Aorta (tissue), 5 donors: ENCODE results near the gene TMEM238L. TPM values are rescaled to one million over a fixed set of nuclear protein-coding genes. Genes with fewer than 3 reads are reported as not detected.

Experiments
- ATAC-seq: fragments of 200-7000 bp; cut with Tn5 transposase; one replicate; pipeline ENCODE4 v1.9.1; 2022; ENCODE audit warnings: moderate library complexity; ENCODE audit not compliant: low FRiP score
- DNase-seq, 2 donors: peaks; one replicate each; pipeline ENCODE4 v3.0.0-alpha.2; 2020
- H3K27ac ChIP-seq, 2 donors: one replicate each; pipeline ENCODE4 v1.5.1; 2013; ENCODE audit warnings: low read length in 2 of 2, mild to moderate bottlenecking in 2 of 2, moderate library complexity in 2 of 2, control low read depth in 1 of 2, inconsistent platforms in 1 of 2, low read depth in 1 of 2
- H3K27me3 ChIP-seq, 2 donors: one replicate each; pipeline ENCODE4 v1.6.1; 2013; ENCODE audit warnings: control low read depth in 1 of 2, low read length in 1 of 2, mild to moderate bottlenecking in 1 of 2, moderate library complexity in 1 of 2; ENCODE audit not compliant: insufficient read depth in 2 of 2, control insufficient read depth in 1 of 2
- H3K36me3 ChIP-seq, 2 donors: one replicate each; pipeline ENCODE4 v1.6.1; 2013; ENCODE audit warnings: control low read depth in 1 of 2, low read length in 1 of 2, mild to moderate bottlenecking in 1 of 2; ENCODE audit not compliant: insufficient read depth in 2 of 2, control insufficient read depth in 1 of 2
- H3K4me1 ChIP-seq, 2 donors: one replicate each; pipeline ENCODE4 v1.6.1; 2013; ENCODE audit warnings: low read length in 2 of 2, control low read depth in 1 of 2, mild to moderate bottlenecking in 1 of 2, moderate library complexity in 1 of 2; ENCODE audit not compliant: insufficient read depth in 2 of 2, control insufficient read depth in 1 of 2
- H3K4me3 ChIP-seq, 2 donors: one replicate each; pipeline ENCODE4 v1.5.1; 2013; ENCODE audit warnings: low read length in 2 of 2, control low read depth in 1 of 2, mild to moderate bottlenecking in 1 of 2
- H3K9me3 ChIP-seq: one replicate; pipeline ENCODE4 v1.6.1; 2013; ENCODE audit warnings: mild to moderate bottlenecking, low read length; ENCODE audit not compliant: control insufficient read depth
- WGBS, 2 donors: extraction: QIAGEN DNeasy Blood & Tissue Kit; methylation state at CpG; one replicate each; pipeline ENCODE4 v1.1.7; 2013; 5-methylcytosine and 5-hydroxymethylcytosine counted together
- intact Hi-C, 2 donors: fragments of 100-400 bp; cut with DNase I; formaldehyde crosslinking; loops; one replicate each; pipeline versions ENCODE4 v1.14.2 to v1.15.0; 2022
- polyA plus RNA-seq, 2 donors: library from polyadenylated mRNA; stranded (reverse); fragments of 200-250 nt; gene quantifications; one replicate each; pipeline ENCODE4 v1.2.3, GENCODE V29; 2013
- total RNA-seq, 2 donors: library from RNA; stranded (reverse); fragmentation: NEBNext Ultra II Directional; extraction: Animal tissue kit (Norgen Biotek cat#: 25700); gene quantifications; one replicate each; pipeline ENCODE4 v1.2.1, GENCODE V29; 2021
- donor health status: healthy with polysubstance abuse.
- donor health status: Bipolar disorder and iron deficiency.
- donor health status: DM: no; HTN: no; CAD: no.
- donor health status: DM: no; HTN: no; CAD: no.
- donor health status: DM: yes; HTN: yes; CAD: no.

The TMEM238L gene
- total and polyA plus RNA-seq, 4 donors: 13.6 TPM; not detected in 3

- ATAC-seq (no peak), DNase-seq (no peak)
- Histone ChIP-seq H3K27ac (no peak overlapping the region), H3K9me3 (no peaks in the 10 kb centered on the region), H3K4me3 (no peak overlapping the region), H3K27me3 (no peaks in the 10 kb centered on the region), H3K36me3 (no peaks in the 10 kb centered on the region), H3K4me1 (no peaks in the 10 kb centered on the region)
- intact Hi-C loops: no loop called here
- WGBS, 2 donors: 92% methylated on average over 5 of the region's 5 CpGs
These were observed 16.4 kb downstream of the TMEM238L start for GRCh38 chr17:10787306-10788045.

GRCh38 chr17:10785295-10785694, 18.6 kb downstream of the TMEM238L start:
- intact Hi-C loops: no loop called here

GRCh38 chr17:10779609-10780008, 24.3 kb downstream of the TMEM238L start:
- no peaks in the 10 kb centered on the region for H3K4me1 ChIP-seq
- H3K27ac ChIP-seq: no peak overlapping the region
- WGBS, 2 donors: 75 to 79% methylated on average over 2 of the region's 2 CpGs
- H3K4me3 ChIP-seq: no peak overlapping the region
- peaks cover 1% of the 10 kb centered on the region for H3K9me3 ChIP-seq
- DNase-seq: no peak
- no peaks in the 10 kb centered on the region for H3K36me3 ChIP-seq
- no peaks in the 10 kb centered on the region for H3K27me3 ChIP-seq
- ATAC-seq: no peak
- intact Hi-C loops: no loop called here

More at GRCh38 chr17:10785295-10785694, 18.6 kb downstream of the TMEM238L start:
- Histone ChIP-seq H3K27me3 (no peaks in the 10 kb centered on the region), H3K4me3 (no peak overlapping the region), H3K36me3 (no peaks in the 10 kb centered on the region), H3K27ac (no peak overlapping the region), H3K9me3 (no peaks in the 10 kb centered on the region), H3K4me1 (no peaks in the 10 kb centered on the region)
- DNase-seq (no peak), ATAC-seq (no peak)
- WGBS, 2 donors: 90 to 97% methylated on average over 2 of the region's 2 CpGs

GRCh38 chr17:10777890-10778289, 26.0 kb downstream of the TMEM238L start:
- 83 to 84% methylated on average over 6 of the region's 6 CpGs for WGBS, 2 donors
- DNase-seq: no peak
- Histone ChIP-seq H3K27ac (no peak overlapping the region), H3K4me1 (no peaks in the 10 kb centered on the region), H3K36me3 (no peaks in the 10 kb centered on the region), H3K9me3 (peaks cover 1% of the 10 kb centered on the region), H3K27me3 (no peaks in the 10 kb centered on the region), H3K4me3 (no peak overlapping the region)
- intact Hi-C loops: no loop called here
- no peak for ATAC-seq

- 84 to 85% methylated on average over 11 of the region's 11 CpGs for WGBS, 2 donors
- Histone ChIP-seq H3K27ac (no peak overlapping the region), H3K36me3 (no peaks in the 10 kb centered on the region), H3K9me3 (peaks cover 3% of the 10 kb centered on the region), H3K27me3 (no peaks in the 10 kb centered on the region), H3K4me1 (no peaks in the 10 kb centered on the region), H3K4me3 (no peak overlapping the region)
- intact Hi-C loops: no loop called here
- DNase-seq (no peak), ATAC-seq (no peak)
These were observed 26.6 kb downstream of the TMEM238L start for GRCh38 chr17:10777131-10777807.

- ATAC-seq (no peak), DNase-seq (no peak)
- no peaks in the 10 kb centered on the region for H3K36me3 ChIP-seq
- no peaks in the 10 kb centered on the region for H3K27me3 ChIP-seq
- peaks cover 3% of the 10 kb centered on the region for H3K9me3 ChIP-seq
- intact Hi-C loops: no loop called here
- no peak overlapping the region for H3K27ac ChIP-seq
- 62 to 73% methylated on average over 2 of the region's 2 CpGs for WGBS, 2 donors
- H3K4me3 ChIP-seq: no peak overlapping the region
- no peaks in the 10 kb centered on the region for H3K4me1 ChIP-seq
These were observed 27.5 kb downstream of the TMEM238L start for GRCh38 chr17:10776381-10776780.

- no peaks in the 10 kb centered on the region for H3K36me3 ChIP-seq
- WGBS, 2 donors: 72 to 75% methylated on average over 5 of the region's 5 CpGs
These were observed 28.1 kb downstream of the TMEM238L start for GRCh38 chr17:10775740-10776356.

GRCh38 chr17:10775058-10775457, 28.8 kb downstream of the TMEM238L start:
- 91 to 92% methylated on average over 4 of the region's 4 CpGs for WGBS, 2 donors
- ATAC-seq (no peak), DNase-seq (no peak)
- H3K27ac ChIP-seq: no peak overlapping the region
- no peak overlapping the region for H3K4me3 ChIP-seq
- peaks cover 3% of the 10 kb centered on the region for H3K9me3 ChIP-seq
- no peaks in the 10 kb centered on the region for H3K36me3 ChIP-seq
- H3K4me1 ChIP-seq: no peaks in the 10 kb centered on the region
- no peaks in the 10 kb centered on the region for H3K27me3 ChIP-seq
- intact Hi-C loops: no loop called here

More at GRCh38 chr17:10775740-10776356, 28.1 kb downstream of the TMEM238L start:
- ATAC-seq: no peak
- H3K4me1 ChIP-seq: no peaks in the 10 kb centered on the region
- no peak for DNase-seq
- intact Hi-C loops: no loop called here
- no peak overlapping the region for H3K27ac ChIP-seq
- peaks cover 3% of the 10 kb centered on the region for H3K9me3 ChIP-seq
- H3K27me3 ChIP-seq: no peaks in the 10 kb centered on the region
- H3K4me3 ChIP-seq: no peak overlapping the region
